Caki2 (cell line): ENCODE data around the gene TP53AIP1. TPM values are rescaled to one million over a fixed set of nuclear protein-coding genes. Genes with fewer than 3 reads are reported as not detected.

Experiments
- DNase-seq: peaks from one replicate; pipeline ENCODE4 v3.0.0-alpha.2; 2015; ENCODE audit warnings: low read depth
- in situ Hi-C: cut with HindIII; loops from 2 replicates; pipeline ENCODE4 v1.10.0; 2016; ENCODE audit warnings: low sequenced_read_pairs, low pct_unique_long_range_greater_than_20kb, mixed read lengths
- total RNA-seq: library from RNA; depleted of rRNA; stranded (reverse); fragments of >200 nt; shearing (Covaris generic); gene quantifications from 2 replicates; pipeline ENCODE4 v1.2.3, GENCODE V29; 2014; ENCODE audit warnings: low replicate concordance

The TP53AIP1 gene
- total RNA-seq, 1 experiment from 2014 or later = not detected

GRCh38 chr11:128948583-128948982 is 5.9 kb upstream of the TP53AIP1 start:
- DNase-seq = no peak

GRCh38 chr11:128947773-128948172 is 5.1 kb upstream of the TP53AIP1 start:
- in situ Hi-C loops = no loop called here
- no peak for DNase-seq

More at GRCh38 chr11:128948583-128948982, 5.9 kb upstream of the TP53AIP1 start:
- in situ Hi-C loops = no loop called here

- DNase-seq = peak; percentile 19
- in situ Hi-C loops = no loop called here
These were observed 4.0 kb upstream of the TP53AIP1 start for GRCh38 chr11:128946648-128947047.

DNA sequence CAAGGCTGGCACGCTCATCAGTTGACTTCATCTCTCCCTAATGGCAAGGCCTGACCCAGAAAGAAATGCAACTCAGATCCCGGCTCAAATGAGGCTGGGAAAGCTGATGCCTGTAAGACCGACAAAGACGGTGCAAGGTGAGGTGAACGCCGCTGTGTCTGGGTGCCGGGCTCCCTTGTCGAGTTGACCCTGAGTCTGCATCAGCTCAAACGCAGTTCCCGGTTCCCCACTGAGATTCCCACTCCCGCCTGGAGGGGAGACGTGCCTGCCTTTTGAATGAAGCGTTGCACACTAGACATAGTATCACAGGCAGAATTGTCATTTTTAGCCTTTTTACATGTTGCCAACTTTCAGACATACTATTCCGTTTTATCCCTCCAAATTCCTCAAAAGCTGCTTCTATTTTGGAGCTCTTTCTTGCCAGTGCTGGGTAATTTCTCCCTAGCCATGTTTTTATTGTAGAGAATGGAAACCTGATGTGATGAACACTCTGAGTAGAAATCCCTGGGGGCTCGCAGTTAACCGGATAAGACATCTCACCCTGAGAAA is 831 bp upstream of the TP53AIP1 start:
- DNase-seq = no peak
- in situ Hi-C loops = no loop called here

- in situ Hi-C loops = no loop called here
These were observed 429 bp downstream of the TP53AIP1 start for GRCh38 chr11:128942272-128942612.

DNA sequence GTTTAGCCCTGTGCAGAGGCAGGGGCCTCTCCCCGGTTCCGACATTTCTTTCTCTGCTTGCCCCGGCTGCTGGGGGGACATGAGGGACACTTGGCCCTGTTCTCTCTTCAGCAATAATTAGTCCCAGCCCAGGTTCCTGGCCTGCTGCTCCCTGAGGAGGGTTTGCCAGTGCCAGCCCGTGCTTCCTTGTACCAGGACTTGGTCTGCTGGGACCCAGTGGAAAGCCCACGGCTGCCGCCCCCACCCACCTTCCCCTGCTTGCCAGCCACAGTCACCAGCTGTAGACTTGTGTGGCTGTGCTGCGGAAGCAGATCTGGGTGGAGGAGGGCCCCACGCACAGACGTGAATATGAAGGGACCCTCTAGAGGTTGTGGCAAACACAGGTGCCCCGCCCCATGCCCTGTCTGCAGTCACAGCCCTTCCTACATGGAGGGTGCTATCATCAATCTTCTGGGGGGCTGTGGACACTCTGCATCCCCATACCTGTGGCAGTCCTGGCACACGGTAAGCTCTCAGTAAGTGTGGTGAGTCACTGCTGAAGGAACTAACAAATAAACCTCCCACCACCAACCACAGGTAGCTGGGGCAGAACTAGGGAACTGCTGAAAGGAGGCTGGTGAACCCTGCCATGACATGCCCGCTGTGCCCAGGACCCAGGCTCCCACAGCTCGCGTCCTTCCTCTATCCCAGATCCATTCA is 949 bp downstream of the TP53AIP1 start:
- DNase-seq = no peak
- in situ Hi-C loops = no loop called here

More at GRCh38 chr11:128942272-128942612, 429 bp downstream of the TP53AIP1 start:
- no peak for DNase-seq

DNA sequence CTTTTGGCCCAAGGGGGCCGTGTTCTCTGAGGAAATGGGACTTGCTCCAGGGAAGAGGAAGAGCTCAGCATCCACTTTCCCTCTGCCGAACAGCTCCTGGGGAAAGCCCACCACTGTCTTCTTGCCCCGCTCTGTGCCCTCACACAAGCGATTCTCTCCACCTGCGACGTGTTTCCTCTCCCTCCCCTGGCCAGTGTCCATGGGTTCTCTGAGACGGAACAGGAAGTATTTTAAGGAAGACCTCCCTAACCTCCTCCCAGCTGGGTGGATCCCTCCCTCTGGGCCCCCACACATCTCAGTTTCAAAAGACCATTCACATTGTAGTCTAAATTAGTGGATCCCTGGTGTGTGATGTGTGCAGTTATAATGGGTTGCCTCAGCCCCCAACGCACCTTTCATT is 1.6 kb downstream of the TP53AIP1 start:
- DNase-seq = no peak
- in situ Hi-C loops = no loop called here

- DNase-seq = no peak
- in situ Hi-C loops = no loop called here
These were observed 2.1 kb downstream of the TP53AIP1 start for GRCh38 chr11:128940603-128941002.

- in situ Hi-C loops = no loop called here
- no peak for DNase-seq
These were observed 2.5 kb downstream of the TP53AIP1 start for GRCh38 chr11:128940156-128940555.

GRCh38 chr11:128939591-128939990 is 3.1 kb downstream of the TP53AIP1 start:
- in situ Hi-C loops = no loop called here
- DNase-seq = no peak

DNA sequence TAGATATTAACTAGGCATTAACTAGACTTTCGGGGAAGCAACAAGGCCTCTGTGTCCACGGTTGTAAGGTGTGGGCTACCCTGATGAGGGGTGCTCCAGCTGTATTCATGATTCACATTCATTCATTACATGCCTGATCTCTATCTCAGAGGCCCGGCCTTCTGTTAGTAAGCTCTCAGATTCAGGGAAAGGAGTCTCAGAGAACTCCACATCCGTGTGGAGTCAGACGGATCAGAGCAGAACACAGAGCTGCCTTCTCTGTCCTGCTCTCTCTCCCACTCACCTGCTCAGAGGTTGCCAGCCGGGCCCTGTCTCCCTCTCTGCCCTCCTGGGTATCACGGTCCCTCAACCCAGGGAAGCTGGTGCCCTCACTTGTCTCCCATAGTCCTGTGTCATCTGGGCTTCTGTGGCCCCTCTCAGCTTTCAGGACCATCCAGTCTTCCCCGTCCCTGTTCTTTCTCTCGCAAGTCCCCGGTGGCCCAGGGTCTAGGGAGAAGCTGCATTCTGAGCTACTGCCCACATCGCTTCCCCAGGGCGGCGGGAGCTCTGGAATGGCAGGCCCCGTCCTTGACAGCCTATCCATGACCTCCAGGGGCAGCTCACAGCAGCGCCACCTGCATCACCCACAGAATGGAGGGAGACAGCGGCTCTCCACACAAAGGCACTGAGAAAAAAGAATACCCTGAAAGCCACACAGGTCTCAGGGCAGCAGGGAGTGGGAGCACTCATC is 4.3 kb downstream of the TP53AIP1 start:
- in situ Hi-C loops = no loop called here

DNA sequence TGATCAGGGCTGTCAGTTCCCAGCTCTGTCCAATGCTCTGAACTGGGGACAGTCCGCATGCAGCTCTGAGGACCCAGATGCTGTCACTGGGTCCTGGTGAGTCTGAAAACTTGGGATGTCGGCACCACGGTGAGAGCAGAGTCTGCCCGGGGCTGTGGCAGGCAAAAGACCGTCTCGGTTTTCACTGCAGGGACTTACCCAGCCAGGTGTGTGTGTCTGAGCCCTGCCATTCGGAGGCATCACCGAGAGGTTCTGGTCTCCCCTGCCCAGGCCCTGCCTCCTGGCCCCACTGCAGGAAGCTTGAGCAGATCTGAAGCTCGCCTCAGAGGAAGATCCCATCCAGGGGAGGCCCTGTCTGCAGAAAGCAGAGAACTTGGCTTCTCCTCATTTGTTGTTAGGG is 5.2 kb downstream of the TP53AIP1 start:
- in situ Hi-C loops = no loop called here

More for the DNA sequence above, 4.3 kb downstream of the TP53AIP1 start:
- DNase-seq = no peak

DNA sequence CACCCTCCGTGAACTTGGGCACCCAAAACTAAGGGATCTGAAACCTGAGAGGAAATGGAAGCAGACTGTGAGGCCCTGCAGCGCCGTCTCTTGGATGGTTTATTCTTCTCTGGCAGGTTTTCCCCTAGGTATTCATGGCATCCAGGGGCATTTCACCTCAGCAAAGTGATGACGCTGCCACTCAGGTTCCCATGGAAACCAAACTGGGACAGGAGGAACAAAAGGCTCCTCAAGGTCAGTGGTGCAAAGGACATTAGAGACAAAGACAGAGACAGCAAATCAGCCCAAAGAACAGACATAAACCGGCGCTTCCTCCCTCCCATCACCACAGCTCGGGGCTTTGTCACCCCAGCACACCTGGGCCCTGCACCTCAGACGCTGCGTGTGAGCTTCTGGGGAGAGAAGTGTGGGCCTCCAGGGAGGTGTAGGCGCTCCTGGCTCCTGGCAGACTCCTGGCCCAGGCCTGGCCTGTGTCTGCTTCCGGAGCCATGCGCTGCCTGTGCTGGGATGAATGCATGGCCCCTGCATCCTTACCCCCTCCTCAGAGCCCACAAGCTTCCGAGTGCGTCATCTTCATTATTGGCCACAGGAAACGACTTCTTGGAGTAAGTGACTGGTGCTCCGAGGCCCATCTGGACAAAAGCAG is 5.9 kb downstream of the TP53AIP1 start:
- in situ Hi-C loops = no loop called here
- DNase-seq = no peak

More for the DNA sequence above, 5.2 kb downstream of the TP53AIP1 start:
- no peak for DNase-seq

GRCh38 chr11:128934926-128935325 is 7.7 kb downstream of the TP53AIP1 start:
- in situ Hi-C loops = no loop called here
- no peak for DNase-seq

DNA sequence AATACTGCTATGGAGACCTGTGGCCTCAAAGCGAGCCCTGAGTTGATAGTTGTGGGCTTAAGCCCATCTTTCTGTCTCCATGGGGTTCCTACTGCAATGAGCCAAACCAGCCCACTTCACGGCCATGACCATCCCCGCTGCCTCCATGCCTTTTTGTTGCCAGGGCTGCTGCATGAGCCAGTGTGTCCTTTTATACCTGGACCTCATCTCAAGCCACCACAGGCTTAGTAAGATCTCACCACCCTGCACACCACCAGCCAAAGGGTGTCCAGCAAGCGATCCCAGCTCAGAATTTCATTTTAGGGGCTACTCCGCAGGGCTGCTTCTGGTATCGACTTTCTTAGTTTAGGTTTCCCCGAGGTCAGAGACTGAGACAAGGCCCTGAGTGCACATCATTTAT is 8.3 kb downstream of the TP53AIP1 start:
- in situ Hi-C loops = no loop called here
- no peak for DNase-seq

DNA sequence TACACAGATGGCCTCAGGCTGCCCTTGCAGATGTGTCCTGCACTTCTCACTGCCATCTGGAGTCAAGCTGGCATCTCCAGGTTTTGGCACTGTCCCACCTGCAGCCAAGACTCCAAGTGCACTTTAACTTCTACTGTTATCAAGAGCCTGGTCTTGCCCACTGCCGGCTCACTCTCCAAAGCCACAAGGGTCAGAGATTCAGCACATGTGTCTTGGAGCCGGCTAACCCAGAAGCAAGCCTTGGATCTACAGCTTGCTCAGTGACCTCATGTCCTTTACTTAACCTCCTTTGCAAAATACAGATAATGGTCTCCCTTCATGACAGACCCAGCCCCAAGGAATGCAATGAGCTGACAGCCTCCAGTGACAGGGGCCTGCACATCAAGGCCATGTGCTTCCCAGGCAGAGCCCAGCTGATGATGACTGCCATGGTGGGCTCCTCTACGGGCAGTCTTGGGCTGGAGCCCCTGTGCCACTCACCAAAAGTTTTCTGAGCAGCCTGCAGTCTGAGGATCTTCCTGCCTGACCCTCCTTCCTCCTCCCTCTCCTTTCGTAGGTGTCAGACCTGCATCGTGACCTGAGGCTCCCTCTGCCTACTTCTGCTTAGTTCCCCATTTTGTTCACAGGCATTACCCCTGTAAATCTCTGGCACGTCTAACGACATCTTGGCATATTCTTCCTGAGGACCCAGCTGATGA is 9.0 kb downstream of the TP53AIP1 start:
- no peak for DNase-seq
- in situ Hi-C loops = no loop called here

GRCh38 chr11:128931668-128932067 is 11.0 kb downstream of the TP53AIP1 start:
- in situ Hi-C loops = no loop called here
- DNase-seq = no peak

GRCh38 chr11:128931066-128931465 is 11.6 kb downstream of the TP53AIP1 start:
- in situ Hi-C loops = no loop called here
- no peak for DNase-seq
